ENCODE measurements around the gene VWA3B.

DNA sequence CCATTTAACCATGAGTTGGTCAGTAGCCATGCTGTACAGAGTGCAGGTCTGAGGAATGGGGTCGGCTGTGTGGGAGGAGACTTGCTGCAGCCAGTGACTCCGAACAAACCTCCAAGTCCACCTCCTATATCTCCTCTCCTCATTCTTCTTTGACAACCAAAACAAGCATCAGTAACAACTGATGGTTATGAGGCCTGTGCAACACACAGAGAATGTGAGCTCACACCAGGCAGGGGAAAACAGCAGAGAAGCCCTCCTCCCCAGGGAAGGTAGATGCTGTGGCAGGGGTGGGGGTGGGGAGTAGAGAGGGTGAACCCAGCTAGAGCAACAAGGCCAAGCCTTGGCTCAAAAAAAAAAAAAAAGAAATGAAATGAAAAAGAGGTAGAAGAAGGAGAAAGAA, 247.0 kb downstream of the VWA3B start:
- TF ChIP-seq POLR2A (IDR thresholded peaks at IDR 0.05), result no peak
- TF ChIP-seq, protein P1, sequence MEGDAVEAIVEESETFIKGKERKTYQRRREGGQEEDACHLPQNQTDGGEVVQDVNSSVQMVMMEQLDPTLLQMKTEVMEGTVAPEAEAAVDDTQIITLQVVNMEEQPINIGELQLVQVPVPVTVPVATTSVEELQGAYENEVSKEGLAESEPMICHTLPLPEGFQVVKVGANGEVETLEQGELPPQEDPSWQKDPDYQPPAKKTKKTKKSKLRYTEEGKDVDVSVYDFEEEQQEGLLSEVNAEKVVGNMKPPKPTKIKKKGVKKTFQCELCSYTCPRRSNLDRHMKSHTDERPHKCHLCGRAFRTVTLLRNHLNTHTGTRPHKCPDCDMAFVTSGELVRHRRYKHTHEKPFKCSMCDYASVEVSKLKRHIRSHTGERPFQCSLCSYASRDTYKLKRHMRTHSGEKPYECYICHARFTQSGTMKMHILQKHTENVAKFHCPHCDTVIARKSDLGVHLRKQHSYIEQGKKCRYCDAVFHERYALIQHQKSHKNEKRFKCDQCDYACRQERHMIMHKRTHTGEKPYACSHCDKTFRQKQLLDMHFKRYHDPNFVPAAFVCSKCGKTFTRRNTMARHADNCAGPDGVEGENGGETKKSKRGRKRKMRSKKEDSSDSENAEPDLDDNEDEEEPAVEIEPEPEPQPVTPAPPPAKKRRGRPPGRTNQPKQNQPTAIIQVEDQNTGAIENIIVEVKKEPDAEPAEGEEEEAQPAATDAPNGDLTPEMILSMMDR (IDR thresholded peaks at IDR 0.05), result no peak

Measured in esophagus squamous epithelium (tissue), 4 donors.